Activated CD8-positive, alpha-beta memory T cell treated with anti-CD3 and anti-CD28 coated beads for 48 hours (primary cell): ENCODE data around the gene TMED8.
A peak's percentile ranks its signal among the peaks of the same experiment; 100 is the strongest.
"Not testable (repeated sequence)": the region's sequence is repeated elsewhere in the genome, so short reads cannot be mapped to it uniquely, and the experiment has no call there.

Experiments used
- DNase-seq, 3 experiments: peaks; one replicate each; pipeline ENCODE4 v3.0.0-alpha.2; 2020; ENCODE audit warnings: low read depth in 2 of 3, low spot score in 2 of 3

The TMED8 gene, protein sequence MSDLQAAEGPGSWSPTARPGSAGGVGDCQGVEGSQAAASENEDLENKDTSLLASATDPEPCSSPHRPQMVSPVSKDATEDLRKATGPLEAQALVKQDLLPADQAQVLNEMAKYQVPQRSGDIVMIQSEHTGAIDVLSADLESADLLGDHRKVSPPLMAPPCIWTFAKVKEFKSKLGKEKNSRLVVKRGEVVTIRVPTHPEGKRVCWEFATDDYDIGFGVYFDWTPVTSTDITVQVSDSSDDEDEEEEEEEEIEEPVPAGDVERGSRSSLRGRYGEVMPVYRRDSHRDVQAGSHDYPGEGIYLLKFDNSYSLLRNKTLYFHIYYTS

DNA sequence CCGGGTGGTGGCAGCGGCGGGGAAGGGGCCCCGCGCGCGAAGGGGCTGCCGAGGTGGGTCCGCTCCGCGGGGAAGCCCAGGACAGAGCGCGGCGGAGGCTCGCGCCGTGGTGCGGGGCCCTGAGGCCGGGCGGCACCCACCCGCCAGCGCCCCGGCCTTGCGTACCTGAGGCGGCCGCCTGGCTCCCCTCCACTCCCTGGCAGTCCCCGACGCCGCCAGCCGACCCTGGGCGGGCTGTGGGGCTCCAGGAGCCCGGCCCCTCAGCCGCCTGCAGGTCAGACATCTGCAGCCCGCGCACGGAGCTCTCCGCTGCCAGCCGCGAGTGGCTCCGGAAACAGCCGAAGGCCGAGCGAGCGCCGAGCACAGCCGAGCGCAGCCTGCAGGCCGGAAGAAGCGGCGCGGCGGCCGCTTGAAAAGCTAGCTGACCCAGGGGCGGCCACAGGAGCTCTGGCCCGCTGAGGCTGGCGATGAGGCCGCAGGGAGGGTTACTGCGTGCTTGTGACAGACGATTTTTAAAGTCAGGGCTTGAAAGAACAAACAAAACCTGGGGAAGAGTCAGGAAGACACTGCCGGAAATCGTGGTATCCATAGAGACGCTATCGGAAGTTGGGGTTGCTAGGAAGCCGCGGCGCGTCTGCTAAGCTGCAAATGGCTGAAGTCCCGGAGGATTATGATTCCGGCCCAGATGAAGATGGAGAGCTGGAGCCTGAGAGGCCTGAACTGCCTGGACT lies at the start of gene TMED8, which contains the start of gene SAMD15:
TMED8 (minus strand) TSS at position 324 of the 731 bp plus-strand sequence; CDS start at position 283, 41 bp downstream.
SAMD15 (plus strand) TSS at position 609 of the 731 bp plus-strand sequence; CDS start at position 649, 40 bp downstream.
- peak; percentile 56 to 69 (median 63) for DNase-seq

DNA sequence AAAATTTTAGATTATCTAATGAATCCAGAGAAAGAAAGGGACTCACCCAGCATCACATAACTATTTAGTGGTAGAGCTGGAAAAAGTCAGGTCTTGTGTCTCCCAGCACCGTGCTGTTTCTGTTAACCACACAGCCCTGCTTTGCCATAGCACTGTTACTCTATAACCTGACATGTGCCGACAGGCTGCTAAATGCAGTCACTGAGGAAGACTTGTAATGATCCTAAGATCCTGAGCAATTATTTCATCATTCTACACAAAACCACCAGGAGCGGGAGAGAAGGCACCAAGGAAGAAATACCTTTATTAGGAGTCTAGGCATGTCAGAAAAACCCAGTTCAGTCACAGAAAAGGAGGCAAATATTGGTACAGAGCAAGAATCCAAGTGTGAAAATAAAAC lies 49.5 kb upstream of the TMED8 start:
- DNase-seq = no peak

DNA sequence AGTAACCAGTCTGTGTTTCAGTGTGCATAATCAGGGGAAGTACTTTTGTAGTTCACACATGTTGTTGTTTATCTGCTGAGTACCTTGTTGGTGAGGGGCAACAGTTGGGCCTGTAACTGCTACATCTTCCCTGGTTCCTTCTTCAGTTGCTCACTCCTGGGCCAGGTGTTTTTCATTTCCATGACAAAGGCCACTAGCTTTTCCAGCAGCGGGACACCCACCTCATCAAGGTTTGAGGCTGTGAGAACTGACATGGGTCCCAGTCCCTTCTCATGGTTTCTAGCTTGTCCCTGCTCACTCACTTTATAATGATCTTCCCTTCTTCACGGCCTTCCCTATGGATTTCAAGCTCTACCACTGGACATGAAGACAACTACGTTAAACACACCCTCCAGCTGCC lies 48.0 kb upstream of the TMED8 start:
- no peak for DNase-seq

DNA sequence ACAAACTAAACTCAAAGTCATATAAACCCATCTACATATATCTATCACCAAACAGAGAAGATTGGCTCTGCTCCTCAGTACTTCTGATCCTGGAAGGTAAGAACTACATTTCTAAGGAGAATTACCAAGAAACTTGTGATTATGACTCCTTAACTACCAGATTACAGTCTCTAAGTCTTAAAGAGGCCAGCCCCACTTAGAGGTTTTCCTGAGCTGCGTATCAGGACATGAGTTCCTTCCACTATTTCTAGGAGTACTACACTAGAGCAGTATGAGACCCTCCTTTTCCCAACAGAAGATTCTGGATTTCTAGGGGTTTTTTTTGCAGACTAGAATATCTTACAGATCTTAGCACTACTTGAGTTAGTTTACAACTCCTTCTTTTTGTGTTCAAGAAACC lies 46.5 kb upstream of the TMED8 start, which contains the start of gene NOXRED1:
NOXRED1 (minus strand) TSS at position 101 of the 400 bp plus-strand sequence. CDS start 634 bp downstream, outside the sequence.
- no peak for DNase-seq

DNA sequence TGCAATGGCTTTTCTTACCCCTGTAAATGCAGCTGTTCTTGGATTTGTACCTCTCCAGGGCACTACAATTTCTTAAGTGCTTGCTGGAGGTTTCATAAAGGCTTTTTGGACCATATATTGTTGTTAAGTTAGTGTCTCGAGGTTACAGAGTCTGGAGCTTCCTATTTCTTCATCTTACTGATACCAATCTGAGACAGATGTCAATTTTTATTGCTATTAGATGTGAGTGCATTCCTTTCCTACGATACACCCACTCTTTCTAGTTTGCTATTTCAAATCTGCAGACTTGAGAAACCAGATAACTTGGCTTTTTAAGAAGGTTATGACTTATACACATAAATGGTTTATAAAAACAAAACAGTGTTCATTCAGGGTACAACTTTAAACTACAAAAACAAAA lies 44.3 kb upstream of the TMED8 start:
- no peak for DNase-seq

DNA sequence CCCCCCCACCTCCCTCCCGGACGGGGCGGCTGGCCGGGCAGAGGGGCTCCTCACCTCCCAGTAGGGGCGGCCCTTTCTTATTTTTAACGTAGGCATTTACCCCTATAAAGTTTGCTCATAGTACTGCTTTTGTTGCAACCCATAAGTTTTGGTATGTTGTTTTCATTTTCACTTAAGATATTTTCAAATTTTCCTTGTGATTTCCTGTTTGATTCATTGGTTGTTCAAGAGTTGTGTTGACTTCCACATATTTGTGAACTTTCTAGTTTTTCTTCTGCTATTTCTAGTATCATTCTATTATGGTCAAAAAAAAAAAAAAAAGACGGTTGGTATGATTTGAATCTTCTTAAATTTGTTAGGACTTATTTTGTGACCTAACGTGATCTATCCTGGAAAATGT lies 39.9 kb upstream of the TMED8 start:
- DNase-seq = no peak

DNA sequence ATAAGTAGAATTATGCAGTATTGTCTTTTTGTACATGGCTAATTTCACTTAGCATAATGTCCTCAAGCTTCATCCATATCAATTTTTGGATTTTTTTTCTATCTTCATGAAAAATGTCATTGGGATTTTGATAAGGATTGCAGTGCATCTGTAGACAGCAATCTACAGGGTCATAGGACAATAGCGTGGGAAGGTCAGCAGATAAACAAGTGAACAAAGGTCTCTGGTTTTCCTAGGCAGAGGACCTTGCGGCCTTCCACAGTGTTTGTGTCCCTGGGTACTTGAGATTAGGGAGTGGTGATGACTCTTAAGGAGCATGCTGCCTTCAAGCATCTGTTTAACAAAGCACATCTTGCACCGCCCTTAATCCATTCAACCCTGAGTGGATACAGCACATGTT lies 39.2 kb upstream of the TMED8 start:
- not testable (repeated sequence) for DNase-seq

DNA sequence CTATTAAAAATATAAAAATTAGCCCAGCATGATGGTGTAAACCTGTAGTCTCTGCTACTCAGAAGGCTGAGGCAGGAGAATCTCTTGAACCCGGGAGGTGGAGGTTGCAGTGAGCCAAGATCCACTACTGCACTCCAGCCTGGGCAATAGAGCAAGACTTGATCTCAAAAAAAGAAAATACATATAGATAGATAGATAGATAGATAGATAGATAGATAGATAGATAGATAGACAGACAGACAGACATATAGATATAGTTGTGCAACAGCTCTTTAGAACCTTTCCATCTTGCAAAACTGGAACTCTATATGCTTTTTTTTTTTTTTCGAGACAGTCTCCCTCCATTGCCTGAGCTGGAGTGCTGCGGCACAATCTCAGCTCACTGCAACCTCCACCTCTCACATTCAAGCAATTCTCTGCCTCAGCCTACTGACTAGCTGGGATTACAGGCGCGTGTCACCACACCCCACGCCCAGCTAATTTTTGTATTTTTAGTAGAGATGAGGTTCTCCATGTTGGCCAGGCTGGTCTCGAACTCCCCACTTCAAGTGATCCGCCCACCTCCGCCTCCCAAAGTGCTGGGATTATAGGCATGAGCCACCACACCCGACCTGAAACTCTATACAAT lies 38.6 kb upstream of the TMED8 start:
- not testable (repeated sequence) for DNase-seq

DNA sequence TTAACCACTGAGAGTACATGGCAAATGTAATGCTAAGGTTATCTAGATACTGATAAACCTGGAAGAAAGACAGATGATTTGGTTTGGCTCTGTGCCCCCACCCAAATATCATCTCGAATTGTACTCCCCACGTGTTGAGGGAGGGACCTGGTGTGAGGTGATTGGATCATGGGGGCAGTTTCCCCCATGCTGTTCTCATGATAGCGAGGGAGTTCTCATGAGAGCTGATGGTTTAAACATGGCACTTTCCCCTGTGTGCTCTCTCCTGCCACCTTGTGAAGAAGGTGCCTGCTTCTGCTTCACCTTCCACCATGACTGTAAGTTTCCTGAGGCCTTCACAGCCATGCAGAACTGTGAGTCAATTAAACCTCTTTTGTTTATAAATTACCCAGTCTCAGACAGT lies 32.2 kb upstream of the TMED8 start:
- no peak for DNase-seq

DNA sequence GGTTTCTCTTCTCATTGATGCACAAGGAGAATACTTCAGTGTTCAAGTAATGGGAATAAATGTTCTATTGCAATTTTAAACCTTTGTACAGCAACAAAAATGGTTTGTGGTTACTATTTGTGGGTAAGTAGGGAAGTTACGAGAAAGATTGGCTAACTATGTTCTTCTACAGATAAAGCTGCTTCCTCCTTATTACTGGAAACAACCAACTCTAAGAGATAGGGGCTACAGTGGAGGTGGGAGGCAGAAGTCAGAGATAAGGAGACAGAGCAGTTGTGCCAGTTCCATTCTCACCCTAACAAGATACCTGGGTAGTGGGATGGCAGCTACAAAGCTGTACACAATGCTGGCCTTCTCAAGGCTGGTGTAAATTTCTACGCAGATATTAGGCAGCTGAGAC lies 30.3 kb upstream of the TMED8 start:
- DNase-seq = no peak

DNA sequence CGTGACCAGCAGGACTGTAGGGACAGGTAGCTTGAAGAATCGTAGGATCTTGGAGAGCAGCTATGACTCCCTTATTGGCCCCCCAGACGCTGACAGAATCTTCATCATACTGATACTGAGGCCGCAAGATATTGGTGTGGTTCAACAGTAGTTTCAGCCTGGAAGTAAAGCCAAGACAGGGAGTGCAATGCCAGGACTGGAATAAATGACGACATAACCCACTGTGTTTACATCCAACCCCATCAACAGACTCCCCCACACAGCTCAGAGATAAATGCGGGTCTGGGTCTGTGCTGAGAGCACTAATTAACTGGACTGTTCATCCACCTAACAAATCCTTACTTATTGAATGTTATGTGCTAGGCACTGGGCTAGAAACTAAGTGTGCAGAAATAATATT lies 29.8 kb upstream of the TMED8 start:
- no peak for DNase-seq

DNA sequence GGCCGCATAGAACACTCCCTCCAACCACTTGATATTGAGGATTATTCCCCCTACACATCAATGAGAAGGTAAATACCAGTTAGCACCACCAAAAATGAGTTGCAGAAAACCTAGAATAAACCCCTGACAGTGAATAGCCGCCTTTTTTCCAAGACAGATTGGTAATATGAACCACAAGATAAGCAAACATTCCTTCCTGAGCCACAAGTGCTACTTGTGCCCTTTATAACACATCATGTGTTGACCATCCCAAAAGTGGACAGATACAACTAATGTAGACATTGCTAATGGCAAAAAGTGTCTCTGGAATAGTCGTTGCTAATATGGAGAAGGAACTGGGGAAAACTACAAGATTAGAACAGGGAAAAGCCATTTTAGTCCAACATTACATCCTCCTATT lies 29.2 kb upstream of the TMED8 start:
- no peak for DNase-seq

DNA sequence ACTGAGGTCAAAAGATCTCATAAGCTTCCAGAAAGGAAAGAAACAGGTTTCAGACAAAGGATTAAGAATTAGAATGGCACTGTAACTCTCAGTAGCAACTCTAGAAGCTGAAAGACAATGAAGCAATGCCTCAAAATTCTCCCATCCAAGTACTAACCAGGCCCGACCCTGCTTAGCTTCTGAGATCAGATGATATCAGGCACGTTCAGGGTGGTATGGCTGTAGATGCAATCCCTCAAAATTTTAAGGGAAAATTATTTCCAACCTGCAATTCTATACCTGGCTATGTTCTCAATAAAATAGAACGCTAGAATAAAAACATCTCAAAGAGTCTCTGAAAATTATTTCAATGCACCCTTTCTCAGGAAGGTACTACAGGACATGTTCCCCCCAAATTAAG lies 26.9 kb upstream of the TMED8 start:
- DNase-seq = no peak

DNA sequence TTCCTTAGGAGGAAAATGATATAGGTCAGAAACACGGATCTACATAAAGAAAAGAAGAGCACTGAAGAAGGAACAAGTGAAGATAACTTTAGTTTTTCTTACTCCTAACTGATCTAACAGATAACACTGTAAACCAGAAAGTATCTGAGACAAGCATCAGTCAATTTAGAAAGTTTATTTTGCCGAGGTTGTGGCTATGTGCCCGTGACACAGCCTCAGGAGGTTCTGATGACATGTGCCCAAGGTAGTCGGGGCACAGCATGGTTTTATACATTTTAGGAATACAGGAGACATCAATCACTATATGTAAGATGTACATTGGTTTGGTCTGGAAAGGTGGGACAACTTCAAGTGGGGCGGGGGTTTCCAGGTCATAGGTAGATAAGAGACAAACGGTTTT lies 23.3 kb upstream of the TMED8 start:
- no peak for DNase-seq

DNA sequence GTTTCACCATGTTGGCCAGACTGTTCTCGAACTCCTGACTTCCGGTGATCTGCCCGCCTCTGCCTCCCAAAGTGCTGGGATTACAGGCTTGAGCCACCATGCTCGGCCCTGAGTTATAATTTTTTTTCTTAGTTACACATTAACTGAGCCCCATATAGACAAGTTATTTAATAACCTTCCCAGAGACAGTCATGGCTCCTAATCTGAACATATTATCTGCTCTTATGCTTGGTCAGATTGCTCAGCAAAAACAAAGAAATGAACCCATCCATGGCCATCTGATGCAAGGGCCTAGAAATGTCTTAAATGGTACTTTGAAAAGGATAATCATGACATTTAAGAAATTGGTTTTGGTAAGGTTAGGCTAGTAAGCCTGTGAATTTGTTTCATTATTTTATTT lies 13.3 kb upstream of the TMED8 start:
- no peak for DNase-seq

DNA sequence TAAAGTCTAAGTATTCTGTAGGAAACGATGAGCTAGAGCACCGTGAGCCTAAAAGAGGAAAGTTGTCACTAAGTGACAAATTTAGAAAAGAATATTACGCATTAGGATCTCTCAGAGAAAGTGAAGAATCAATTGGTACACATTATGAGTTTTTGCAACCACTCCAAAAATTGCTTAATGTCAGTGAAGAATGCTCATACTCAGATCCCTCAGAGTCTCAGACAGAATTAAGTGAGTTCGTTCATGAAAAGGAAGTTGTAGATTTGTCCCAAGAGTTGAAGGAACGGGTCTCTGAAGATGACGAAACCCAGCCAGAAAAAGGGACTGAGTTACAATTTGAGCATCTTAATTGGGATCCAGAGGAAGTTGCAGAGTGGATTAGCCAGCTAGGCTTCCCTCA lies 1.8 kb upstream of the TMED8 start:
- DNase-seq = no peak

DNA sequence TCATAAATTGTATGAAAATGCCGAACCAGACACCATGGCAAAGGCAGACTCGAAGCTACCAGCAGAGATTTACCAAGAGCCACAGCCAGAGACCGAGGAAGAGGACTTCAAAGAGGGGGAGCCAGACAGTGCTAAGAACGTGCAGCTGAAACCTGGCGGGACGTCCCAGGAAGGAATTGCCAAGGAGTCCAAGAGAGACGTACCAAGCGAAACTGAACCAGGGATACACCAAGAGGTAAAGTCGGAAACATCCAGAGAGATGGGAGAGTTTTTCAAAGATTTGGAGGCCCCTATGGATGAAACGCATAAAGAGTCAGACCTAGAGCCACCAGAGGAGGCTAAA lies 579 bp upstream of the TMED8 start:
- DNase-seq = no peak

DNA sequence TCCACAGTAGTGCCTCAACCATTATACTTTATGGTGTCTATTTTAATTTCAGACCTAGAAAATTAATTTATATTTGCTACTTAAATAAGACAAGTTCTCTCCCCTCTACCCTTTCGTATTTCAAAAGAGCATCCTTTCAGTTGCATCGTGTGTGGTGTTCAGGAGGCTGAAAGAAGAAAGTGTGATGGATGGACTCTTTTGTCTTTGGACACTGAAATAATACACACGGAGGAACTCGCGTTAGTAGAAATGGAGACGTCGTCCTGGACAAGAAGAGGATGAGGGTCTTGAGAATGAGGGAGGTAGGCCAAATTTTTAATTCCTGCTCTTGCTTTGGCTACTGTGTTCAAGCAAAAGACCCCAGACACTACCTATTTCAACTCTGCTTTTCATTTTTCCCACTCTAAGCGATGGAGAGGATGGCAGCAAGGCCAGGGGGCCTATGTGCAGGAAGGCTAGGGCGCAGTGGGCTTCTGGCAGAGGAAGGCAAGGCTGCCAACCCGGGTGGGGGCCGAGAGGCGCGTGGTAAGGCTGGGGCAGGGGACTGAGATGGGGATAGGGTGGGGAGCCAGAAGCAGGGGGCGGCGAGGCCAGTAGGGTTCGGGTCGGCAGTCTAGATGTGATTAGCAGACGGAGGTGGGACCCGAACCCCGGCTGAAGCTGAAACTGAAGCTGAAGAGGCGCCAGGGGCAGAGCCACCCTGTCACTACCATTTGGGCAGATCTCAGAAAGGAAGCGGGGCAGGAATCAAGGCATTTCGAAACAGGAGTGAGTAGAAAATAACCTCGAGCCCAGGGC lies 722 bp downstream of the TMED8 start:
- DNase-seq = peak in 2 of 3 experiments; percentile 5 to 12

DNA sequence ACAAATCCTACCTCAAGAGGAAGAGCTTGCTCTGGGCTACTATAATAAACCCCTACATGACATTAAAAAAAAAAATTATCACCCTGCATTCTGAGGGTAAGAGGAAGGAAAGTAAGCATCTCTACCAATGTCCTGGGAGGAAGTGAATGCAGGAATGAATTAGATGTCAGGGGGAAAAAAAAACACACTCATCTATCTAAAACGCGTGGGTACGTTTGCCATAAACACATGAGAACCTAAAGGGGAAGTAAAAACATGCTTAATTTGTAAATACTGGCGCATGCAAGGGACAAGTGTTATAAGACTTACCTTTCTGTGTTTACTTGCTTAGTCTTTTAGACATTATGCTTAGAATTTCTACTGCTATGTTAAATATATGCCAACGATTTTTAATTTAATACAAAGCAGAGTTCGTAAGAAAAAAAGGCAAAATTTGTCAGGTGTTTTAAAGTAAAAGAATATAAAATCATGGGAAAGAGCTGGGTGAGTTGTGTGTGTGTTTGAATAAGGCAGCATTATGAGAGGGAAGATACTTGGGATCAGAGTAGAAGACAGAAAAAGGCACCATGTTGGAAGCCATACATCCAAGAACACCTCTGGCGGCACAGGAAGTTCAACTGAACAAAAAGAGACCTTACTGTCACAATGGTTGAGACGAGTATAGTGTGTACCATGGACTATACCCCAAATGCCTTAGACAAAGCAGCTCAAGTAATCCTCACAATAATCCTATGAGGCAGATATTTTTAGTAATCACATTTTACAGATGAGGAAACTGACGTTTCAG lies 1.5 kb downstream of the TMED8 start:
- DNase-seq = no peak

DNA sequence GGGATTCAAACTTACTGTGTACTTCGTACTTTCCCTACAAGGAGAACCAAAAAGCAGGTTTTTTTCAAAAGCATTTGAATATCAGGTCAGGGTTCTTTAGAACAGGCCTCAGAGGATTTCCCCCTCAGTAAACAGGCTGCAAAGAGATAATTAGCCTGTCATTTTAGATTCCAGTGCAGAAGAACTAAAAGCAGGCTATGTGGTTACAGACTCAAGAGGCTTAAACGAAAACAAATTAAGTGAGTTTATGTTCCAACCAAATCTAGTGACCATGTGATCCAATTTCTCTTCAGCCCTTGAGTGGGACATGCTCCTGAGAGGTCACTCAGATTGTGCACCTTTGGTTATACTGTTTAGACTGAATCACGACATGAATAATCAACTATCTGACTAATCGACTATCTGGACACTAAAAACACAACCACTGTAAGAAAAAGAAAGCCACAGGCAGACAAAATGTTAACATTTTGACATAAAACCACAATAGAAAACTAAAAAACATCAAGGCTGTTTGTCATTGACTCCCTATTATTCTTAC lies 4.5 kb downstream of the TMED8 start:
- DNase-seq = no peak
